Hepatocyte (in vitro differentiated cells): Measurements from ENCODE around the gene CARD9.

Experiments used
- CTCF ChIP-seq: fragments of 200-600 bp; sonication (generic); IDR thresholded peaks from 2 replicates; pipeline ENCODE4 v1.5.1; 2016; ENCODE audit warnings: antibody characterized with exemption, mild to moderate bottlenecking; ENCODE audit not compliant: poor library complexity
- EZH2 ChIP-seq: fragments of 200-600 bp; sonication (generic); IDR thresholded peaks from 2 replicates; pipeline ENCODE4 v1.6.1; 2016; ENCODE audit warnings: antibody characterized with exemption, mild to moderate bottlenecking, borderline replicate concordance

- TF ChIP-seq CTCF (no peak), EZH2 (no peak)
Observed at GRCh38 chr9:136364942-136365774, 8.3 kb downstream of the CARD9 start.
